Right lobe of liver (tissue), 6 donors: ENCODE measurements around the gene KIAA1671. TPM values are rescaled to one million over a fixed set of nuclear protein-coding genes. Genes with fewer than 3 reads are reported as not detected.
A peak's percentile ranks its signal among the peaks of the same experiment; 100 is the strongest.

Experiments used
- ATAC-seq, 4 donors: fragments of 200-7000 bp; cut with Tn5 transposase; one replicate each; pipeline ENCODE4 v1.9.1; 2020; ENCODE audit warnings: mild to moderate bottlenecking in 4 of 4, moderate library complexity in 4 of 4
- DNase-seq, 3 donors: peaks; one replicate each; pipeline ENCODE4 v3.0.0-alpha.2; 2020
- H3K27ac ChIP-seq, 3 donors: fragments of 200-600 bp; one replicate each; pipeline ENCODE4 v1.8.0; 2022
- H3K27me3 ChIP-seq, 2 donors: fragments of 200-600 bp; one replicate each; pipeline ENCODE4 v1.8.0; 2022
- H3K36me3 ChIP-seq, 4 donors: fragments of 200-600 bp; sonication (generic) in 1 of 4; one replicate each; pipeline versions ENCODE4 v1.5.1 to v1.8.0; 2017 to 2022; ENCODE audit warnings: control low read depth in 1 of 4
- H3K4me1 ChIP-seq, 4 donors: fragments of 200-600 bp; sonication (generic) in 1 of 4; one replicate each; pipeline versions ENCODE4 v1.5.1 to v1.8.0; 2017 to 2022; ENCODE audit warnings: control low read depth in 1 of 4
- H3K4me3 ChIP-seq, 3 donors: fragments of 200-600 bp; one replicate each; pipeline ENCODE4 v1.8.0; 2022
- H3K9me3 ChIP-seq, 4 donors: fragments of 200-600 bp; sonication (generic) in 1 of 4; one replicate each; pipeline versions ENCODE4 v1.5.1 to v1.8.0; 2017 to 2022; ENCODE audit warnings: control low read depth in 1 of 4
- POLR2A ChIP-seq: fragments of 450-650 bp; IDR thresholded peaks from one replicate; pipeline ENCODE4 v1.6.1; 2017; ENCODE audit warnings: antibody characterized with exemption, mild to moderate bottlenecking
- WGBS: methylation state at CpG from one replicate; pipeline ENCODE4 v1.1.6; 2018; ENCODE audit warnings: low coverage, low lambda C conversion rate; ENCODE audit not compliant: insufficient coverage; ENCODE audit errors: missing lambda C conversion rate; 5-methylcytosine and 5-hydroxymethylcytosine counted together
- intact Hi-C, 2 donors: fragments of 100-400 bp; cut with DNase I; formaldehyde crosslinking; loops; one replicate each; pipeline versions ENCODE4 v1.11.2 to v1.14.1; 2022
- total RNA-seq, 6 experiments: library from RNA; depleted of rRNA in 2 of 6; stranded (reverse); fragments of >200 nt in 2 of 6; fragmentation: NEBNext Ultra II Directional in 3 of 6; extraction: Animal tissue kit (Norgen Biotek cat#: 25700) in 3 of 6; gene quantifications; one replicate each; pipeline versions ENCODE4 v1.1.0 to v1.2.4, GENCODE V29; 2016 to 2023
- TF ChIP-seq, protein P1 (sequence below), 4 donors: fragments of 200-600 bp in 3 of 4; fragments of 450-650 bp in 1 of 4; IDR thresholded peaks; one replicate each; pipeline versions ENCODE4 v1.5.1 to v1.8.0; 2016 to 2022; ENCODE audit warnings: antibody characterized with exemption in 4 of 4, mild to moderate bottlenecking in 2 of 4
- donor health status: DM: no; HTN: yes; CAD: no.
- donor health status: DM: no; HTN: no; CAD: no.
- donor health status: DM: no; HTN: no; CAD: no.
- donor health status: DM: no; HTN: yes; CAD: no.
- donor health status: DM: no; HTN: yes; CAD: no.

The KIAA1671 gene
- total RNA-seq, 6 experiments from 2014 or later, result 31.1 to 56.6 (median 39.2) TPM

DNA sequence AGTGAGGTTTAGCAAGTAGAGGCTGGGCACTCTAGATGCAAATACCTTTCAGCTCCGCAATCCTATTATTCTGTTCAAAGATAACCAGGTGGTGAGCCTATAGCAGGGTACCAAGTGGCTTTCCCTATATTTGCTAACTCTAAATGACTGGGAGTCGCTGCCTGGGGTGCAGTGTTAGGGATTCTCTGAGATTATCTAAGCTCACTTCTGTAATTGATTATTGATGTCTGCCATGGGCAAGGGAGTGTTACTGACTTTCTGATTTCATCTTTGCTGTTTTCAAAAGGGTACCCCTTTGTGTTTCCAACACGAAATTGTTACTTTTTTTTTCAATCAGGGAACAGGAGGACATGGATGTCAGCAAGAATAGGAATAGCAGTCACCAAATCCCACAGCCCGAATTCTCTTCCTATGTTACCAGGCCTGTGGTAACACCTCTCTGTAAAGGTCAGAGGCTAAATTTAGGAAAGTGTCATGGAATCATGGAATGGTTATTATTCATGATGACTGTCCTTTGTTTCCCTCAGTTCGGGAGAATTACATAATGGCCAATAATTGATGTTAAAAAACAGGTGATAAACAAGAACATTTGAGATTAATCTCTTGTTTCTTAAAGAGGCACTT, 184.5 kb downstream of the KIAA1671 start:
- WGBS, result 57% methylated on average over 5 of the region's 5 CpGs
- H3K36me3 ChIP-seq, result no peaks in the 10 kb centered on the region
- intact Hi-C loops, result no loop called here
- no peak for TF ChIP-seq POLR2A
- TF ChIP-seq, protein P1, sequence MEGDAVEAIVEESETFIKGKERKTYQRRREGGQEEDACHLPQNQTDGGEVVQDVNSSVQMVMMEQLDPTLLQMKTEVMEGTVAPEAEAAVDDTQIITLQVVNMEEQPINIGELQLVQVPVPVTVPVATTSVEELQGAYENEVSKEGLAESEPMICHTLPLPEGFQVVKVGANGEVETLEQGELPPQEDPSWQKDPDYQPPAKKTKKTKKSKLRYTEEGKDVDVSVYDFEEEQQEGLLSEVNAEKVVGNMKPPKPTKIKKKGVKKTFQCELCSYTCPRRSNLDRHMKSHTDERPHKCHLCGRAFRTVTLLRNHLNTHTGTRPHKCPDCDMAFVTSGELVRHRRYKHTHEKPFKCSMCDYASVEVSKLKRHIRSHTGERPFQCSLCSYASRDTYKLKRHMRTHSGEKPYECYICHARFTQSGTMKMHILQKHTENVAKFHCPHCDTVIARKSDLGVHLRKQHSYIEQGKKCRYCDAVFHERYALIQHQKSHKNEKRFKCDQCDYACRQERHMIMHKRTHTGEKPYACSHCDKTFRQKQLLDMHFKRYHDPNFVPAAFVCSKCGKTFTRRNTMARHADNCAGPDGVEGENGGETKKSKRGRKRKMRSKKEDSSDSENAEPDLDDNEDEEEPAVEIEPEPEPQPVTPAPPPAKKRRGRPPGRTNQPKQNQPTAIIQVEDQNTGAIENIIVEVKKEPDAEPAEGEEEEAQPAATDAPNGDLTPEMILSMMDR (IDR thresholded peaks at IDR 0.05), result no peak
- peaks cover 0 to 63% (median 28%) of the 10 kb centered on the region in 4 donors for H3K4me1 ChIP-seq
- no peaks in the 10 kb centered on the region for H3K27me3 ChIP-seq
- peak in 1 of 4 donors; percentile 5 for ATAC-seq
- no peak overlapping the region for H3K4me3 ChIP-seq
- peak overlapping the region; percentile 43 to 74 (median 72) for H3K27ac ChIP-seq
- H3K9me3 ChIP-seq, result no peaks in the 10 kb centered on the region
- no peak for DNase-seq

DNA sequence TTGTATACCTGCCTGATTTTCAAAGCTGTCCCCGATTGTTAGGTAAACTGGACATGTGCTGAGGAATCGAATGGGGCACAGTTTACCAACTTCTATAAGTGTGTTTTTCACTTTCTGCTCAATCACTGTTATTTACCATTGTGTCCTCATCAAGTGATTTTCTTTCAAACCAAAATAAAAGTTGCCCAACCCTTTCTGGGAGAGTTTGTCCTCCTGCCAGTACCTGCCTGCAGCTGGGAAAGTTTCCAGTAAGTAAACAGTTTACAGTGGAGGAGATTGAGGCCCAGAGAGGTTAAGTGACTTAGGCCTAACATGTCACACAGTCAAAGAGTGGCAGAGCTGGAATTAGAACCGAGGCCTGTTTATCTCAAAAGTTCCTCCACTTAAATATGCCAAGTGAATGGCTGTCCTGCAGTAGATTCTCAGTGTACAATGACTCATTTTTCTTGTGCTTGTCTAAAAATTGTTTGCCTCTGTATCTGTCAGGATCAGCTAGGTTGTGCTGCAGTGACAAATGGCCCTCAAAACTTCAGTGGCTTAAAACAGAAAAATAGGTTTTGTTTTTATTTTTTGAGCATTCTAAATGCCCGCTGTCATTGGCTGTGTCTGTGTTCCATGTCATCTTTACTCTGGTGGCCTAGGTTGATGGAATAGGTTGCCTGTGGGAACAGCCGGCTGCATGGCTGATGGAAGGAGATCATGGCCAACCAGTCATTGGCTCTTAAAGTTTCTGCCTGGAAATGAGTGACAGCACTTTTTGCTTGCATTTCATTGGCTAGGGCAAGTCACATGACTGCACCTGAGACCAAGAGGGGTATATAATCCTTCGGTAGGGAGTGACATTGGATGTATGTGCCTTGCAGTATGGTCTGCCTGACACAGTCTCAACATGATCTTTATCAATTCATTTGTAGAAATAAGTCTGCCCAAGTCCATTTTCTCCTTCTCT, 185.3 kb downstream of the KIAA1671 start:
- no peak overlapping the region for H3K4me3 ChIP-seq
- H3K36me3 ChIP-seq, result no peaks in the 10 kb centered on the region
- no peak for TF ChIP-seq POLR2A
- TF ChIP-seq, protein P1 (IDR thresholded peaks at IDR 0.05), result no peak
- peak overlapping the region; percentile 43 to 74 (median 72) for H3K27ac ChIP-seq
- peaks cover 0 to 56% (median 27%) of the 10 kb centered on the region in 4 donors for H3K4me1 ChIP-seq
- intact Hi-C loops, result no loop called here
- 51% methylated on average over 5 of the region's 6 CpGs for WGBS
- H3K27me3 ChIP-seq, result no peaks in the 10 kb centered on the region
- ATAC-seq, result peak; percentile 68 to 85 (median 78)
- peak in 1 of 3 donors; percentile 68 for DNase-seq
- H3K9me3 ChIP-seq, result no peaks in the 10 kb centered on the region

DNA sequence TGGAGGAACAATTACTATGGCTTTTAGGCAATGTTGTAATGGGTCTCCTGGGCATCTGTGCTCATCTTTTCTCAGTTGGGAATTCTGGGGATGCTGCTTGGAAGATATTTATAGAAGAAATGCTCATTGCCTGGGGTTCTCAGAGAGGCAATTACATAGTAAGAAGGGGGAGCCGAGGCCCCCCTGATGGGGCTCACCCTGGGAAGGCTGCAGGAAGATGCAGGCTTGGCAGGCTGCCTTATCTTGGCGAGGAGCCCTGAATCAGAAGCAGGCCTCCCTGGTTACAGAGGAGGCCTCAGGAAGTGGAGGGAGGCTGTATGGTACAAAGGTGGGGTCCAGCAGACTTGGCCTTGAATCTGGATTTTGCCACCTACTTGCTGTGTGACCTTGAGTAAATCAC, 186.5 kb downstream of the KIAA1671 start:
- Histone ChIP-seq H3K27me3 (no peaks in the 10 kb centered on the region), H3K9me3 (no peaks in the 10 kb centered on the region), H3K4me3 (no peak overlapping the region), H3K4me1 (peaks cover 0 to 47% (median 21%) of the 10 kb centered on the region in 4 donors), H3K27ac (peak overlapping the region in 1 of 3 donors; percentile 9), H3K36me3 (no peaks in the 10 kb centered on the region)
- WGBS, result 32% methylated on average over 2 of the region's 2 CpGs
- intact Hi-C loops, result no loop called here
- TF ChIP-seq, protein P1 (IDR thresholded peaks at IDR 0.05), result no peak
- no peak for TF ChIP-seq POLR2A
- ATAC-seq (no peak), DNase-seq (peak in 1 of 3 donors; percentile 42)

DNA sequence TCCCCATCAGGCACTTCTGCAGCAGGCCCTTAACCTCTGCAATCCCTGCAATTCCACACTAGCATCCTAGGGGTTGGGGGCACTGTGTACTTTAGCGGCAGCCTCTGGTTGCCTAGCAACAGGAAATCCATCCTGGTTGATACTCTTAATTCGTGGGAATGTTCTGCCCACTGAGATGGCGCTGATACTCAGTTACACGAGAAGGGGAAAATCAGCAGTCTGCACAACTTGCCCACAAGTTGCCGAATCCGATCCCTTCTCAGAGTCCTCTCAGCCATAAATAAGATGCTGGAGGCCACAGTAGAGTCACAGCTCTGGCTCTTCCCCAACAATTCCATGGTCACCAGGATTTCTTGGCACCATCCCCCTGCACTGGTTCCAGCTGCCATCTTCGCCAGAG, 189.6 kb downstream of the KIAA1671 start:
- ATAC-seq (no peak), DNase-seq (no peak)
- peaks cover 0 to 25% (median 8%) of the 10 kb centered on the region in 4 donors for H3K4me1 ChIP-seq
- no peaks in the 10 kb centered on the region for H3K36me3 ChIP-seq
- H3K4me3 ChIP-seq, result no peak overlapping the region
- no peak overlapping the region for H3K27ac ChIP-seq
- H3K27me3 ChIP-seq, result no peaks in the 10 kb centered on the region
- WGBS, result no CpG with 5 or more reads among the region's 7 CpGs
- no peaks in the 10 kb centered on the region for H3K9me3 ChIP-seq
- TF ChIP-seq, protein P1 (IDR thresholded peaks at IDR 0.05), result no peak
- TF ChIP-seq POLR2A, result no peak
- intact Hi-C loops, result no loop called here
